SK-N-SH (cell line): ENCODE results near the gene LNP1. TPM values are rescaled to one million over a fixed set of nuclear protein-coding genes. Genes with fewer than 3 reads are reported as not detected.

ENCODE experiments used
- CTCF ChIA-PET: fragments of 300-600, 350-600 bp; formaldehyde crosslinking; extraction: SDS; loops from one replicate; lab custom pipeline; 2021; lab: Yijun Ruan, JAX
- POLR2A ChIA-PET: fragments of 350-600 bp; sonication (Branson Sonifier 250); formaldehyde crosslinking; extraction: SDS; loops from one replicate; lab custom pipeline; 2020; ENCODE audit warnings: antibody characterized with exemption, inconsistent platforms; lab: Yijun Ruan, JAX
- DNase-seq: peaks from one replicate; pipeline ENCODE4 v3.0.0; 2012
- H2AFZ ChIP-seq: fragments of 200-600 bp; sonication (generic); 2 replicates; pipeline ENCODE4 v1.8.1; 2016; ENCODE audit warnings: antibody characterized with exemption, mild to moderate bottlenecking, low read depth
- H3F3A ChIP-seq: fragments of 200-600 bp; sonication (generic); replicated peaks from 2 replicates; pipeline ENCODE3; 2016; ENCODE audit warnings: antibody characterized with exemption, mild to moderate bottlenecking; ENCODE audit not compliant: insufficient read depth
- H3K27ac ChIP-seq, 2 experiments: fragments of 200-500 bp in 1 of 2; fragments of 200-600 bp in 1 of 2; sonication (Bioruptor generic) in 1 of 2; sonication (generic), shearing (Covaris generic) in 1 of 2; 2 replicates each; pipeline versions ENCODE4 v1.5.1 to v1.6.1; 2014 to 2016; ENCODE audit warnings: low read depth in 2 of 2, inconsistent platforms in 1 of 2, low read length in 1 of 2, mild to moderate bottlenecking in 1 of 2, mixed read lengths in 1 of 2
- H3K27me3 ChIP-seq: fragments of 200-600 bp; sonication (generic), shearing (Covaris generic); 2 replicates; pipeline ENCODE4 v1.6.1; 2016; ENCODE audit warnings: mixed run types; ENCODE audit not compliant: insufficient read depth
- H3K36me3 ChIP-seq, 2 experiments: fragments of 200-500 bp in 1 of 2; fragments of 200-600 bp in 1 of 2; sonication (Bioruptor generic) in 1 of 2; sonication (generic) in 1 of 2; replicated peaks in 1 of 2; 2 replicates each; pipeline versions ENCODE3 to v1.5.1; 2014 to 2016; ENCODE audit warnings: low read length in 1 of 2, mild to moderate bottlenecking in 1 of 2; ENCODE audit not compliant: insufficient read depth in 2 of 2, control insufficient read depth in 1 of 2
- H3K4me1 ChIP-seq, 2 experiments: fragments of 200-500 bp in 1 of 2; fragments of 200-600 bp in 1 of 2; sonication (Bioruptor generic) in 1 of 2; sonication (generic), shearing (Covaris generic) in 1 of 2; 2 replicates each; pipeline versions ENCODE4 v1.5.1 to v1.6.1; 2014 to 2016; ENCODE audit warnings: low read depth in 1 of 2, low read length in 1 of 2, mixed run types in 1 of 2; ENCODE audit not compliant: insufficient read depth in 2 of 2, control insufficient read depth in 1 of 2
- H3K4me2 ChIP-seq: fragments of 200-600 bp; sonication (generic), shearing (Covaris generic); 2 replicates; pipeline ENCODE4 v1.6.1; 2017; ENCODE audit warnings: mixed run types
- H3K4me3 ChIP-seq, 2 experiments: fragments of 200-500 bp in 1 of 2; fragments of 200-600 bp in 1 of 2; sonication (Bioruptor generic) in 1 of 2; sonication (generic), shearing (Covaris generic) in 1 of 2; 2 replicates each; pipeline versions ENCODE4 v1.5.1 to v1.8.1; 2014 to 2016; ENCODE audit warnings: low read depth in 2 of 2, inconsistent platforms in 1 of 2, low read length in 1 of 2, mild to moderate bottlenecking in 1 of 2, mixed read lengths in 1 of 2, moderate library complexity in 1 of 2
- H3K79me2 ChIP-seq: fragments of 200-600 bp; sonication (generic); 2 replicates; pipeline ENCODE4 v1.8.1; 2017; ENCODE audit warnings: mild to moderate bottlenecking; ENCODE audit not compliant: insufficient read depth
- H3K9ac ChIP-seq: fragments of 200-600 bp; sonication (generic); 2 replicates; pipeline ENCODE4 v1.6.1; 2017; ENCODE audit warnings: mixed run types
- H3K9me2 ChIP-seq: fragments of 200-600 bp; sonication (generic); 2 replicates; pipeline ENCODE4 v1.6.1; 2017; ENCODE audit warnings: mixed run types
- H3K9me3 ChIP-seq: fragments of 200-600 bp; sonication (generic); 2 replicates; pipeline ENCODE4 v1.6.1; 2017; ENCODE audit warnings: mixed run types, mild to moderate bottlenecking, moderate library complexity
- H4K20me1 ChIP-seq: fragments of 200-600 bp; sonication (generic); 2 replicates; pipeline ENCODE4 v1.6.1; 2017; ENCODE audit warnings: mild to moderate bottlenecking, mixed run types; ENCODE audit not compliant: insufficient read depth
- CHD2 ChIP-seq: fragments of 150-350 bp; IDR thresholded peaks from 2 replicates; pipeline ENCODE4 v1.6.1; 2018; ENCODE audit warnings: low read length; ENCODE audit not compliant: partially characterized antibody
- ELF1 ChIP-seq: IDR thresholded peaks from 2 replicates; pipeline ENCODE4 v1.4.0; 2012
- FOSL2 ChIP-seq: IDR thresholded peaks from 2 replicates; pipeline ENCODE4 v1.4.0; 2012; ENCODE audit warnings: low read depth, mild to moderate bottlenecking, moderate library complexity, borderline replicate concordance
- GABPA ChIP-seq: IDR thresholded peaks from 2 replicates; pipeline ENCODE4 v1.4.0; 2012; ENCODE audit warnings: low read depth, mild to moderate bottlenecking
- GATA2 ChIP-seq: sonication (generic); formaldehyde crosslinking; IDR thresholded peaks from 2 replicates; pipeline ENCODE4 v1.5.0; 2020; ENCODE audit warnings: mild to moderate bottlenecking, missing genetic modification reagents
- NFIC ChIP-seq: IDR thresholded peaks from 2 replicates; pipeline ENCODE4 v1.4.0; 2012; ENCODE audit warnings: borderline replicate concordance
- NRF1 ChIP-seq: IDR thresholded peaks from 2 replicates; pipeline ENCODE4 v1.6.1; 2012; ENCODE audit warnings: low read depth, mild to moderate bottlenecking, low read length
- RCOR1 ChIP-seq: fragments of 150-350 bp; IDR thresholded peaks from 2 replicates; pipeline ENCODE4 v1.6.1; 2017; ENCODE audit warnings: antibody characterized with exemption, low read length
- RFX5 ChIP-seq: IDR thresholded peaks from 2 replicates; pipeline ENCODE4 v1.6.1; 2012; ENCODE audit warnings: mild to moderate bottlenecking, improper control_type of control experiment, low read length
- SMC3 ChIP-seq: IDR thresholded peaks from 2 replicates; pipeline ENCODE4 v1.6.1; 2012; ENCODE audit warnings: low read depth, low read length, improper control_type of control experiment
- TEAD4 ChIP-seq: IDR thresholded peaks from 2 replicates; pipeline ENCODE4 v1.4.0; 2012; ENCODE audit warnings: mild to moderate bottlenecking, borderline replicate concordance; ENCODE audit not compliant: insufficient read depth
- WGBS: methylation state at CpG from one replicate; pipeline ENCODE4 v1.1.6; 2017; ENCODE audit warnings: low lambda C conversion rate; 5-methylcytosine and 5-hydroxymethylcytosine counted together
- polyA plus RNA-seq, 3 experiments: library from polyadenylated mRNA; depleted of rRNA; stranded (reverse); fragments of >200 nt; gene quantifications; 2 replicates each; pipeline ENCODE4 v1.2.3, GENCODE V29; 2012
- TF ChIP-seq, protein P1 (sequence below): IDR thresholded peaks from 2 replicates; pipeline ENCODE4 v1.4.0; 2012; ENCODE audit warnings: low read depth, borderline replicate concordance
- TF ChIP-seq, protein P2 (sequence below): IDR thresholded peaks from 2 replicates; pipeline ENCODE4; 2012

The LNP1 gene
- polyA plus RNA-seq, 1 of the 3 experiments (the other 2 are of a cell fraction), result 2.3 TPM

DNA sequence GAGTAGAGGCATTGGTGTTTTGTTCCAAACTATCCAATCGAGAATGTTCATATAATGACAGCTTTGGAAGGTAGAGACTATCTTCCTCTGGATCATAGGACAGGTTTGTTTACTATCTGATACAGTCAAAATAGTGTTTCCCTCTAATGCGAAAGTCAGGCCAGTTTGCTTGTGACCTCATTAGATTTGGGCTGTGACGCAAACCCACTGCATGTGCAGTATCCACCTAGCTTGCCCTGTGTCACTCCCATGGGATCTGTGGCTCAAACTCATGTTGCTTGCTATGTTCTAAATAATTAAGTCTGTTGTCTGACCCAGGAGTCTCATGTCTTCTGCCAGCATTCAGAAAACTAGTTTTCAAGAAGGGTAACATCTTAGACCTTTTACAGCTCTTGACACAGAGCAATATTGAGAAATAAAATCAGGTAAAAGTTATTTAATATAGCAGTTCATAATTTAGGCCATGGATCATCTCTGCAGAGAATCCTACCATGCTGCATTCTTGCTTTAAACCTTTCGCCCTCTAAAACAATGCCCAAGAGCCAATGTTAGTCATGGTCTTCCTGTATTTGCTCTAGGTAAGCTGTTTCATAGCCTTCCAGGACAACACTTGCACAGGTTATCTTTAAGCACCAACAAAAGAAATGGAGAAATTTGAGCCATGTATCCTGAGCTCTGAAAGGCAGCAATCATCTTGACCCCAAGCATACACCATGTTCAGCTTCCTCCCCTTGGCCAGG is 40.4 kb upstream of the LNP1 start:
- H3K4me3 ChIP-seq, result no peak overlapping the region
- H2AFZ ChIP-seq, result no peak overlapping the region
- H3K4me1 ChIP-seq, result no peaks in the 10 kb centered on the region
- CTCF ChIA-PET, result interaction anchor here (1.2 kb wide), 1 partner anchor 8 kb away, joined by 3 read pairs; no protein-coding TSS in a partner anchor
- no peak overlapping the region for H3K27ac ChIP-seq
- no peaks in the 10 kb centered on the region for H3K27me3 ChIP-seq
- H4K20me1 ChIP-seq, result no peaks in the 10 kb centered on the region
- H3K9me3 ChIP-seq, result no peaks in the 10 kb centered on the region
- no peaks in the 10 kb centered on the region for H3K9me2 ChIP-seq
- no peaks in the 10 kb centered on the region for H3K79me2 ChIP-seq
- peaks cover 69 to 70% of the 10 kb centered on the region in 2 experiments for H3K36me3 ChIP-seq
- TF ChIP-seq SMC3 (no peak), RFX5 (no peak)
- TF ChIP-seq, all 33 proteins: peak for 0
- H3K9ac ChIP-seq, result no peak overlapping the region
- peaks cover 19% of the 10 kb centered on the region for H3F3A ChIP-seq
- POLR2A ChIA-PET, result interaction anchor here (0.8 kb wide), 1 partner anchor 37 kb away, joined by 3 read pairs; no protein-coding TSS in a partner anchor
- DNase-seq, result no peak
- 100% methylated on average over 4 of the region's 4 CpGs for WGBS
- H3K4me2 ChIP-seq, result no peak overlapping the region

DNA sequence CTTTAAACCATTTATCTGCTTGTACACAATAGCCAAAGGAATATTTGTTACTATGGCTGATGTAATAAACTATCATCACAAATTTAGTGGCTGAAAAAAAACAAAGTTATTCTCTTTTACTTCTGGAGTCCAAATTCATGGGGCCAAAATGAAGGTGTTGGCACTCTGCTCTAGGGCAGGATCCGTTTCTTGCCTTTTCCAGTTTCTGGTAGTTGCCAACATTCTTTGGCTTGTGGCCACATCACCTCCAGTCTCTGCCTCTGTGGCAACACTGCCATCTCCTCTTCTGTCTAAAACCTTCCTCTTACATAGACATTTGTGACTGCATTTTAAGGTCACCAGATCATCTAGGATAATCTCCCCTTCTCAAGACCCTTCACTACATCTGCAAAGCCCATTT is 39.4 kb upstream of the LNP1 start:
- WGBS, result 86% methylated on average over 1 of the region's 1 CpG
- no peak for TF ChIP-seq GABPA
- TF ChIP-seq, protein P1, sequence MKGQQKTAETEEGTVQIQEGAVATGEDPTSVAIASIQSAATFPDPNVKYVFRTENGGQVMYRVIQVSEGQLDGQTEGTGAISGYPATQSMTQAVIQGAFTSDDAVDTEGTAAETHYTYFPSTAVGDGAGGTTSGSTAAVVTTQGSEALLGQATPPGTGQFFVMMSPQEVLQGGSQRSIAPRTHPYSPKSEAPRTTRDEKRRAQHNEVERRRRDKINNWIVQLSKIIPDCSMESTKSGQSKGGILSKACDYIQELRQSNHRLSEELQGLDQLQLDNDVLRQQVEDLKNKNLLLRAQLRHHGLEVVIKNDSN, result no peak
- no peak for TF ChIP-seq NRF1
- no peak for TF ChIP-seq FOSL2
- TF ChIP-seq GATA2 (CRISPR knock-in tag), result no peak
- no peak for TF ChIP-seq TEAD4
- no peak for TF ChIP-seq NFIC
- no peak for TF ChIP-seq SMC3
- no peak for TF ChIP-seq CHD2
- TF ChIP-seq ELF1, result no peak
- TF ChIP-seq RCOR1, result no peak
- TF ChIP-seq, protein P2, sequence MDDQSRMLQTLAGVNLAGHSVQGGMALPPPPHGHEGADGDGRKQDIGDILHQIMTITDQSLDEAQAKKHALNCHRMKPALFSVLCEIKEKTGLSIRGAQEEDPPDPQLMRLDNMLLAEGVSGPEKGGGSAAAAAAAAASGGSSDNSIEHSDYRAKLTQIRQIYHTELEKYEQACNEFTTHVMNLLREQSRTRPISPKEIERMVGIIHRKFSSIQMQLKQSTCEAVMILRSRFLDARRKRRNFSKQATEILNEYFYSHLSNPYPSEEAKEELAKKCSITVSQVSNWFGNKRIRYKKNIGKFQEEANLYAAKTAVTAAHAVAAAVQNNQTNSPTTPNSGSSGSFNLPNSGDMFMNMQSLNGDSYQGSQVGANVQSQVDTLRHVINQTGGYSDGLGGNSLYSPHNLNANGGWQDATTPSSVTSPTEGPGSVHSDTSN, result no peak
- Histone ChIP-seq H4K20me1 (no peaks in the 10 kb centered on the region), H3F3A (peaks cover 19% of the 10 kb centered on the region), H3K9me2 (no peaks in the 10 kb centered on the region), H3K9ac (no peak overlapping the region), H3K27ac (no peak overlapping the region), H3K27me3 (no peaks in the 10 kb centered on the region), H3K79me2 (no peaks in the 10 kb centered on the region), H3K4me2 (no peak overlapping the region), H2AFZ (no peak overlapping the region), H3K9me3 (no peaks in the 10 kb centered on the region), H3K36me3 (peaks cover 69 to 71% of the 10 kb centered on the region in 2 experiments), H3K4me3 (no peak overlapping the region), H3K4me1 (no peaks in the 10 kb centered on the region)
- DNase-seq, result no peak
- ChIA-PET CTCF (no interaction called here), POLR2A (no interaction called here)
